Measurements from ENCODE around the gene ATRN.

The ATRN gene

GRCh38 chr20:3479759-3480615, 9.2 kb downstream of the ATRN start:
- Histone ChIP-seq H3K36me3 (ENCODE audit: control insufficient read depth in 2 of 2, insufficient read depth in 2 of 2, low read length in 2 of 2) (peaks cover 0 to 6% of the 10 kb centered on the region in 2 donors), H3K27ac (ENCODE audit: low read depth in 2 of 2, low read length in 2 of 2) (no peak overlapping the region), H3K27me3 (ENCODE audit: control insufficient read depth in 2 of 2, insufficient read depth in 2 of 2, low read length in 2 of 2) (no peaks in the 10 kb centered on the region)

GRCh38 chr20:3483309-3483708, 12.5 kb downstream of the ATRN start:
- no peak overlapping the region for H3K9ac ChIP-seq (ENCODE audit: low read depth in 1 of 2, low read length in 2 of 2)
- H3K36me3 ChIP-seq (ENCODE audit: control insufficient read depth in 2 of 2, insufficient read depth in 2 of 2, low read length in 2 of 2): peaks cover 0 to 6% of the 10 kb centered on the region in 2 donors
- no peaks in the 10 kb centered on the region for H3K27me3 ChIP-seq (ENCODE audit: control insufficient read depth in 2 of 2, insufficient read depth in 2 of 2, low read length in 2 of 2)
- no peak overlapping the region for H3K4me3 ChIP-seq (ENCODE audit: low read length in 2 of 2)
- no peak overlapping the region for H3K27ac ChIP-seq (ENCODE audit: low read depth in 2 of 2, low read length in 2 of 2)
- no peaks in the 10 kb centered on the region for H3K4me1 ChIP-seq (ENCODE audit: control insufficient read depth in 2 of 2, insufficient read depth in 2 of 2, low read length in 2 of 2)
- H3K9me3 ChIP-seq (ENCODE audit: control insufficient read depth in 2 of 2, low read length in 2 of 2): no peaks in the 10 kb centered on the region

More at GRCh38 chr20:3479759-3480615, 9.2 kb downstream of the ATRN start:
- no peaks in the 10 kb centered on the region for H3K4me1 ChIP-seq (ENCODE audit: control insufficient read depth in 2 of 2, insufficient read depth in 2 of 2, low read length in 2 of 2)
- H3K9me3 ChIP-seq (ENCODE audit: control insufficient read depth in 2 of 2, low read length in 2 of 2): no peaks in the 10 kb centered on the region
- H3K4me3 ChIP-seq (ENCODE audit: low read length in 2 of 2): no peak overlapping the region
- no peak overlapping the region for H3K9ac ChIP-seq (ENCODE audit: low read depth in 1 of 2, low read length in 2 of 2)

- H3K27ac ChIP-seq (ENCODE audit: low read depth in 2 of 2, low read length in 2 of 2): no peak overlapping the region
- no peak overlapping the region for H3K4me3 ChIP-seq (ENCODE audit: low read length in 2 of 2)
- H3K9me3 ChIP-seq (ENCODE audit: control insufficient read depth in 2 of 2, low read length in 2 of 2): no peaks in the 10 kb centered on the region
- H3K9ac ChIP-seq (ENCODE audit: low read depth in 1 of 2, low read length in 2 of 2): no peak overlapping the region
- H3K27me3 ChIP-seq (ENCODE audit: control insufficient read depth in 2 of 2, insufficient read depth in 2 of 2, low read length in 2 of 2): no peaks in the 10 kb centered on the region
- no peaks in the 10 kb centered on the region for H3K4me1 ChIP-seq (ENCODE audit: control insufficient read depth in 2 of 2, insufficient read depth in 2 of 2, low read length in 2 of 2)
- H3K36me3 ChIP-seq (ENCODE audit: control insufficient read depth in 2 of 2, insufficient read depth in 2 of 2, low read length in 2 of 2): peaks cover 0 to 6% of the 10 kb centered on the region in 2 donors
Measured at GRCh38 chr20:3483784-3484183, 13.0 kb downstream of the ATRN start.

GRCh38 chr20:3485913-3486312, 15.1 kb downstream of the ATRN start:
- Histone ChIP-seq H3K36me3 (ENCODE audit: control insufficient read depth in 2 of 2, insufficient read depth in 2 of 2, low read length in 2 of 2) (no peaks in the 10 kb centered on the region), H3K27ac (ENCODE audit: low read depth in 2 of 2, low read length in 2 of 2) (no peak overlapping the region), H3K9me3 (ENCODE audit: control insufficient read depth in 2 of 2, low read length in 2 of 2) (no peaks in the 10 kb centered on the region), H3K4me1 (ENCODE audit: control insufficient read depth in 2 of 2, insufficient read depth in 2 of 2, low read length in 2 of 2) (no peaks in the 10 kb centered on the region), H3K9ac (ENCODE audit: low read depth in 1 of 2, low read length in 2 of 2) (no peak overlapping the region), H3K27me3 (ENCODE audit: control insufficient read depth in 2 of 2, insufficient read depth in 2 of 2, low read length in 2 of 2) (no peaks in the 10 kb centered on the region), H3K4me3 (ENCODE audit: low read length in 2 of 2) (no peak overlapping the region)

- no peak overlapping the region for H3K9ac ChIP-seq (ENCODE audit: low read depth in 1 of 2, low read length in 2 of 2)
- no peaks in the 10 kb centered on the region for H3K9me3 ChIP-seq (ENCODE audit: control insufficient read depth in 2 of 2, low read length in 2 of 2)
- no peaks in the 10 kb centered on the region for H3K27me3 ChIP-seq (ENCODE audit: control insufficient read depth in 2 of 2, insufficient read depth in 2 of 2, low read length in 2 of 2)
- H3K36me3 ChIP-seq (ENCODE audit: control insufficient read depth in 2 of 2, insufficient read depth in 2 of 2, low read length in 2 of 2): no peaks in the 10 kb centered on the region
- no peak overlapping the region for H3K4me3 ChIP-seq (ENCODE audit: low read length in 2 of 2)
- no peak overlapping the region for H3K27ac ChIP-seq (ENCODE audit: low read depth in 2 of 2, low read length in 2 of 2)
- no peaks in the 10 kb centered on the region for H3K4me1 ChIP-seq (ENCODE audit: control insufficient read depth in 2 of 2, insufficient read depth in 2 of 2, low read length in 2 of 2)
Measured at GRCh38 chr20:3486850-3487249, 16.0 kb downstream of the ATRN start.

GRCh38 chr20:3492669-3493068, 21.9 kb downstream of the ATRN start:
- Histone ChIP-seq H3K36me3 (ENCODE audit: control insufficient read depth in 2 of 2, insufficient read depth in 2 of 2, low read length in 2 of 2) (no peaks in the 10 kb centered on the region), H3K27me3 (ENCODE audit: control insufficient read depth in 2 of 2, insufficient read depth in 2 of 2, low read length in 2 of 2) (no peaks in the 10 kb centered on the region), H3K4me3 (ENCODE audit: low read length in 2 of 2) (no peak overlapping the region), H3K9me3 (ENCODE audit: control insufficient read depth in 2 of 2, low read length in 2 of 2) (no peaks in the 10 kb centered on the region), H3K4me1 (ENCODE audit: control insufficient read depth in 2 of 2, insufficient read depth in 2 of 2, low read length in 2 of 2) (no peaks in the 10 kb centered on the region), H3K27ac (ENCODE audit: low read depth in 2 of 2, low read length in 2 of 2) (no peak overlapping the region), H3K9ac (ENCODE audit: low read depth in 1 of 2, low read length in 2 of 2) (no peak overlapping the region)

- no peak overlapping the region for H3K4me3 ChIP-seq (ENCODE audit: low read length in 2 of 2)
- H3K36me3 ChIP-seq (ENCODE audit: control insufficient read depth in 2 of 2, insufficient read depth in 2 of 2, low read length in 2 of 2): no peaks in the 10 kb centered on the region
- no peaks in the 10 kb centered on the region for H3K4me1 ChIP-seq (ENCODE audit: control insufficient read depth in 2 of 2, insufficient read depth in 2 of 2, low read length in 2 of 2)
Measured at GRCh38 chr20:3494218-3494617, 23.4 kb downstream of the ATRN start.

GRCh38 chr20:3502878-3503277, 32.1 kb downstream of the ATRN start:
- no peaks in the 10 kb centered on the region for H3K9me3 ChIP-seq (ENCODE audit: control insufficient read depth in 2 of 2, low read length in 2 of 2)

More at GRCh38 chr20:3494218-3494617, 23.4 kb downstream of the ATRN start:
- no peak overlapping the region for H3K27ac ChIP-seq (ENCODE audit: low read depth in 2 of 2, low read length in 2 of 2)
- no peaks in the 10 kb centered on the region for H3K27me3 ChIP-seq (ENCODE audit: control insufficient read depth in 2 of 2, insufficient read depth in 2 of 2, low read length in 2 of 2)
- H3K9ac ChIP-seq (ENCODE audit: low read depth in 1 of 2, low read length in 2 of 2): no peak overlapping the region
- H3K9me3 ChIP-seq (ENCODE audit: control insufficient read depth in 2 of 2, low read length in 2 of 2): no peaks in the 10 kb centered on the region

GRCh38 chr20:3505148-3505547, 34.3 kb downstream of the ATRN start:
- peaks cover 0 to 3% of the 10 kb centered on the region in 2 donors for H3K4me1 ChIP-seq (ENCODE audit: control insufficient read depth in 2 of 2, insufficient read depth in 2 of 2, low read length in 2 of 2)
- H3K4me3 ChIP-seq (ENCODE audit: low read length in 2 of 2): no peak overlapping the region
- H3K27ac ChIP-seq (ENCODE audit: low read depth in 2 of 2, low read length in 2 of 2): no peak overlapping the region
- H3K9ac ChIP-seq (ENCODE audit: low read depth in 1 of 2, low read length in 2 of 2): no peak overlapping the region
- H3K36me3 ChIP-seq (ENCODE audit: control insufficient read depth in 2 of 2, insufficient read depth in 2 of 2, low read length in 2 of 2): no peaks in the 10 kb centered on the region
- H3K27me3 ChIP-seq (ENCODE audit: control insufficient read depth in 2 of 2, insufficient read depth in 2 of 2, low read length in 2 of 2): no peaks in the 10 kb centered on the region
- no peaks in the 10 kb centered on the region for H3K9me3 ChIP-seq (ENCODE audit: control insufficient read depth in 2 of 2, low read length in 2 of 2)

More at GRCh38 chr20:3502878-3503277, 32.1 kb downstream of the ATRN start:
- Histone ChIP-seq H3K9ac (ENCODE audit: low read depth in 1 of 2, low read length in 2 of 2) (no peak overlapping the region), H3K4me3 (ENCODE audit: low read length in 2 of 2) (no peak overlapping the region), H3K27ac (ENCODE audit: low read depth in 2 of 2, low read length in 2 of 2) (no peak overlapping the region), H3K4me1 (ENCODE audit: control insufficient read depth in 2 of 2, insufficient read depth in 2 of 2, low read length in 2 of 2) (no peaks in the 10 kb centered on the region), H3K27me3 (ENCODE audit: control insufficient read depth in 2 of 2, insufficient read depth in 2 of 2, low read length in 2 of 2) (no peaks in the 10 kb centered on the region), H3K36me3 (ENCODE audit: control insufficient read depth in 2 of 2, insufficient read depth in 2 of 2, low read length in 2 of 2) (no peaks in the 10 kb centered on the region)

- Histone ChIP-seq H3K27me3 (ENCODE audit: control insufficient read depth in 2 of 2, insufficient read depth in 2 of 2, low read length in 2 of 2) (no peaks in the 10 kb centered on the region), H3K4me3 (ENCODE audit: low read length in 2 of 2) (no peak overlapping the region), H3K27ac (ENCODE audit: low read depth in 2 of 2, low read length in 2 of 2) (no peak overlapping the region), H3K9me3 (ENCODE audit: control insufficient read depth in 2 of 2, low read length in 2 of 2) (no peaks in the 10 kb centered on the region), H3K9ac (ENCODE audit: low read depth in 1 of 2, low read length in 2 of 2) (no peak overlapping the region), H3K36me3 (ENCODE audit: control insufficient read depth in 2 of 2, insufficient read depth in 2 of 2, low read length in 2 of 2) (no peaks in the 10 kb centered on the region), H3K4me1 (ENCODE audit: control insufficient read depth in 2 of 2, insufficient read depth in 2 of 2, low read length in 2 of 2) (peaks cover 0 to 3% of the 10 kb centered on the region in 2 donors)
Measured at GRCh38 chr20:3509064-3509463, 38.2 kb downstream of the ATRN start.
